ENCODE measurements around the gene LRRC47. TPM values are rescaled to one million over a fixed set of nuclear protein-coding genes. Genes with fewer than 3 reads are reported as not detected.

Gene LRRC47
- total RNA-seq, 1 donor from 2014 or later = 38.9 TPM

DNA sequence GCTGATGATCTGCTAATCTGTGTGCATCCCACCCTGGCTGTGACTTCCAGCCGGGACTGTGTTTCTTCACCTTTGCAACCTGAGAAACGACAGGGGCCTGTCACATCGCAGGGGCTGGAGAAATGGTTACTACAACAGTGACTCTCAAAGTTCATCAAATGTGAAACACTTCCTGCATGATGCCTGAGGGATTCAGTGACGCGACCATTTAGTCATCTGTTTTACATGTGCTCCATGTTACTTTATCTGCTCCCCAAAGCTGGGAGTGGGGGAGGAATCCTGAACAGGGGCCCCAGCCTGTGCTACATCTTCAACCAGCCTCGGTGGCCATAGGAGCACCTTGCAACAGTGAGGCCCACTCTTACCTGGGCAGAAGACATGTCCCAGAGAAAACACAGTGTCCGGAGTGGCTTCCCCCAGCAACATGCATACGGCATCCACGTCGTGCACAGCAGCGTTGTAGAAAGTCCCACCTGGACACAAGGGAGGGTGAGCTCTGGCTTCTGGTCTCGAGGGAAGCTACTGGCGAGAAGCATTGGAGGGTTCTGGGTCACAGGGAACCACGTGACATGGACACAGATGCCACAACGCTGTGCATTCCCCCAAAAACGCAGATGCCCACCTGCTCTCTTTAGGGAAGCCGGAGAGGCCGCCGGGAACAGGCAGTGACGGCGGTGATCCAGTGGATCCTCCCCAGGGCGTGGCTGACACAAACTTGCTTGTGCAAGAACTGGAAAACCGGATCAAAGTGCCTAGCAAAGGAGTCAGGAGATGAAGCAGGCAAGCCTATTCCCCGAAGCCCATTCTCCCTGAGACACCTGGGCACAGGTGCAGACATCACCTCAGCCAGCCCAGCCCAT, 53.6 kb downstream of the LRRC47 start:
- TF ChIP-seq, protein P1, sequence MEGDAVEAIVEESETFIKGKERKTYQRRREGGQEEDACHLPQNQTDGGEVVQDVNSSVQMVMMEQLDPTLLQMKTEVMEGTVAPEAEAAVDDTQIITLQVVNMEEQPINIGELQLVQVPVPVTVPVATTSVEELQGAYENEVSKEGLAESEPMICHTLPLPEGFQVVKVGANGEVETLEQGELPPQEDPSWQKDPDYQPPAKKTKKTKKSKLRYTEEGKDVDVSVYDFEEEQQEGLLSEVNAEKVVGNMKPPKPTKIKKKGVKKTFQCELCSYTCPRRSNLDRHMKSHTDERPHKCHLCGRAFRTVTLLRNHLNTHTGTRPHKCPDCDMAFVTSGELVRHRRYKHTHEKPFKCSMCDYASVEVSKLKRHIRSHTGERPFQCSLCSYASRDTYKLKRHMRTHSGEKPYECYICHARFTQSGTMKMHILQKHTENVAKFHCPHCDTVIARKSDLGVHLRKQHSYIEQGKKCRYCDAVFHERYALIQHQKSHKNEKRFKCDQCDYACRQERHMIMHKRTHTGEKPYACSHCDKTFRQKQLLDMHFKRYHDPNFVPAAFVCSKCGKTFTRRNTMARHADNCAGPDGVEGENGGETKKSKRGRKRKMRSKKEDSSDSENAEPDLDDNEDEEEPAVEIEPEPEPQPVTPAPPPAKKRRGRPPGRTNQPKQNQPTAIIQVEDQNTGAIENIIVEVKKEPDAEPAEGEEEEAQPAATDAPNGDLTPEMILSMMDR (conservative IDR thresholded peaks at IDR 0.05; ENCODE audit: low read depth, low read length) = no peak
- no peak for DNase-seq (ENCODE audit: low read depth)
- H3K4me3 ChIP-seq (ENCODE audit: low read depth, low read length) = no peak overlapping the region

DNA sequence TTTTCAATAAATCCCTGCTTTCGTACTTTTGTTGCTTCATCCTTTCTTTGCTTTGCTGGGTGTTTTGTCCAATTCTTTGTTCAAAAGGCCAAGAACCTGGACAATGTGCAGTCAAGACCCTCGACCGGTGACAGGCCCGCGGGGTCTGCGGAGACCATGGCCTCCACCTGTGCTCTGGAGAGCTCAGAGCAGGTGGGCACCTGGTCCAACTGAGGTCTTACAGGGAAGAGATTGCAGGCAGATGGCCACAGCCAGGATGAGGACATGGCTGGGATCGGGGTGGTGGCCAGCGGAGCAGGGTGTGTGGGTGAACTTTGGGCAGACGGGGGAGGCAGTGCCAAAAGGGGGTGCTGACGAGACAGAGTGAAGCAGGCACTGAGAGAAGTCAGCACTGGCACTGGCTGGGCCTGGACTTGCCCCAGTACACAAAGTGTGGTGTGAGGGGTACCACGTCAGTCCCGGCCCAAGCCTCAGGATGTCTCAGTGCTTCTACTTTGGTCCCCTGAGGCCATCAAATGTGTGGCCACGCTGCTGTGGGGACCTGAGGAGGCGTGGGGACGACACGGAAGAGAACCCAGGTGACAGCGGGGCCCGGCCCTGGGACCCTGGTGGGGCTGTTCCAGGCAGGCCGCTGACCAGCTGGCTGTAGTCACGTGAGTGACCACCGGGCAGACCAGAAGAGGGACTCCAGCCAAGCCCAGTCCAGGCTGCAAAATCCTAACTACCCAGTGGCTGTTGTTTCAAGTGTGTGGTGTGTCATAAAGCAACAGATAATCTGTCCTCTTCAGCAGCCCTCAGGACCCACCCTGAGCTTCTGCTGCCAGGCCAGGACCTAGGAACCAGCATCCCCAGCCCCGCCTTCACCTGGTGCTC, 54.5 kb downstream of the LRRC47 start:
- no peak overlapping the region for H3K4me3 ChIP-seq (ENCODE audit: low read depth, low read length)
- DNase-seq (ENCODE audit: low read depth) = no peak
- TF ChIP-seq, protein P1 (conservative IDR thresholded peaks at IDR 0.05; ENCODE audit: low read depth, low read length) = no peak

GRCh38 chr1:3740752-3741151, 55.5 kb downstream of the LRRC47 start:
- TF ChIP-seq, protein P1 (conservative IDR thresholded peaks at IDR 0.05; ENCODE audit: low read depth, low read length) = no peak
- DNase-seq (ENCODE audit: low read depth) = no peak
- no peak overlapping the region for H3K4me3 ChIP-seq (ENCODE audit: low read depth, low read length)

GRCh38 chr1:3740042-3740441, 56.3 kb downstream of the LRRC47 start:
- no peak for DNase-seq (ENCODE audit: low read depth)
- H3K4me3 ChIP-seq (ENCODE audit: low read depth, low read length) = no peak overlapping the region
- TF ChIP-seq, protein P1 (conservative IDR thresholded peaks at IDR 0.05; ENCODE audit: low read depth, low read length) = no peak

DNA sequence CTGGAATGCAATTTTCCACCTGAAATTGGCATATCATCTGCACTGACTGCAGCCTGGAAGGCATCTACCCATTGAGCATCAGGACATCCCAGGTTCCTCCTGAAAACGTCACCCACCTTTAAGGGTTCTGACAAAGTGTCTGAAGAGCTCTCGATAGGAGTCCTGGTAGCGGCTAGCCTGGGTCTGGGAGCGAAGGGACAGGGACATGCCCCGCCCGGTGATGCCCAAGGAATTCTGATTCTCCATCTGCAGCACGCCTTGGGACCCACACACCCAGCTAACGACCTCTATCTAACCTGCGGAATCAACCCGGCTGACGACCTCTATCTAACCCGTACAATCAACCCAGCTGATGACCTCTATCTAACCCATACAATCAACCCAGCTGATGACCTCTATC, 57.4 kb downstream of the LRRC47 start:
- H3K4me3 ChIP-seq (ENCODE audit: low read depth, low read length) = no peak overlapping the region
- no peak for DNase-seq (ENCODE audit: low read depth)
- TF ChIP-seq, protein P1 (conservative IDR thresholded peaks at IDR 0.05; ENCODE audit: low read depth, low read length) = no peak

GRCh38 chr1:3736708-3737107, 59.6 kb downstream of the LRRC47 start:
- TF ChIP-seq, protein P1 (conservative IDR thresholded peaks at IDR 0.05; ENCODE audit: low read depth, low read length) = no peak
- DNase-seq (ENCODE audit: low read depth) = no peak
- H3K4me3 ChIP-seq (ENCODE audit: low read depth, low read length) = no peak overlapping the region
